IPS-20b (cell line): ENCODE data around the gene OR5K4.

ENCODE experiments used
- H3K27ac ChIP-seq: one replicate; pipeline ENCODE4 v1.5.1; 2013; ENCODE audit warnings: low read length
- H3K27me3 ChIP-seq: 2 replicates; pipeline ENCODE4 v1.6.1; 2013; ENCODE audit warnings: mild to moderate bottlenecking, low read length, inconsistent platforms; ENCODE audit not compliant: insufficient read depth
- H3K36me3 ChIP-seq: 2 replicates; pipeline ENCODE4 v1.6.1; 2013; ENCODE audit warnings: low read depth, mild to moderate bottlenecking, inconsistent platforms, low read length, moderate library complexity; ENCODE audit not compliant: insufficient read depth
- H3K4me1 ChIP-seq: 2 replicates; pipeline ENCODE4 v1.6.1; 2013; ENCODE audit warnings: mild to moderate bottlenecking, control low read depth, inconsistent platforms, low read length, moderate library complexity; ENCODE audit not compliant: insufficient read depth
- H3K4me3 ChIP-seq: 2 replicates; pipeline ENCODE4 v1.5.1; 2013; ENCODE audit warnings: mild to moderate bottlenecking, low read length, inconsistent platforms
- H3K9ac ChIP-seq: 2 replicates; pipeline ENCODE4 v1.6.1; 2013; ENCODE audit warnings: low read depth, mild to moderate bottlenecking, inconsistent platforms, low read length, moderate library complexity
- H3K9me3 ChIP-seq: 2 replicates; pipeline ENCODE4 v1.6.1; 2013; ENCODE audit warnings: mild to moderate bottlenecking, low read depth, low read length, inconsistent platforms; ENCODE audit not compliant: insufficient read depth

OR5K4 gene, protein sequence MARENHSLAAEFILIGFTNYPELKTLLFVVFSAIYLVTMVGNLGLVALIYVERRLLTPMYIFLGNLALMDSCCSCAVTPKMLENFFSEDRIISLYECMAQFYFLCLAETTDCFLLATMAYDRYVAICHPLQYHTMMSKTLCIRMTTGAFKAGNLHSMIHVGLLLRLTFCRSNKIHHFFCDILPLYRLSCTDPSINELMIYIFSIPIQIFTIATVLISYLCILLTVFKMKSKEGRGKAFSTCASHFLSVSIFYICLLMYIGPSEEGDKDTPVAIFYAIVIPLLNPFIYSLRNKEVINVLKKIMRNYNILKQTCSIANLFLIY

DNA sequence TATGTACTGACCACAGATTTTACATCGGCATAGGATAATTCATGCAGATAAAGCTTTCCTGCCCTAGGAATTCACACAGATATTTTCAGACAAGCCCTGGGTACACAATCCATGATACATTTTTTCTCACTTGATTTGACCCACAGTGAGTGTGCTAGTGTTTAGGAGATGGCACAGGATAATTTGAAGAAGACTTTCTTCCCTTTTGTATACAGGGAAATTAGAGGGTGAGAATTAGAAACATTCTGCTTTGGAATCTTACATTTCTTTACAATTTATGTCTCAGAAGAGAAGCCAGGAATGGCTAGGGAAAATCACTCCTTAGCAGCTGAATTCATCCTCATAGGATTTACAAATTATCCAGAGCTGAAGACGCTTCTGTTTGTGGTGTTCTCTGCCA lies at the start of gene OR5K4:
TSS of gene OR5K4 (plus strand) at position 301 of the 400 bp plus-strand sequence. CDS start at position 301, 0 bp downstream.
- Histone ChIP-seq H3K27me3 (no peaks in the 10 kb centered on the region), H3K4me1 (no peaks in the 10 kb centered on the region; the same call in 1 of the 2 replicates), H3K9me3 (peaks cover 4% of the 10 kb centered on the region; the same call in 1 of the 2 replicates), H3K9ac (no peak within 1 kb of the TSS), H3K36me3 (no peaks in the 10 kb centered on the region), H3K27ac (no peak within 1 kb of the TSS), H3K4me3 (no peak within 1 kb of the TSS)

DNA sequence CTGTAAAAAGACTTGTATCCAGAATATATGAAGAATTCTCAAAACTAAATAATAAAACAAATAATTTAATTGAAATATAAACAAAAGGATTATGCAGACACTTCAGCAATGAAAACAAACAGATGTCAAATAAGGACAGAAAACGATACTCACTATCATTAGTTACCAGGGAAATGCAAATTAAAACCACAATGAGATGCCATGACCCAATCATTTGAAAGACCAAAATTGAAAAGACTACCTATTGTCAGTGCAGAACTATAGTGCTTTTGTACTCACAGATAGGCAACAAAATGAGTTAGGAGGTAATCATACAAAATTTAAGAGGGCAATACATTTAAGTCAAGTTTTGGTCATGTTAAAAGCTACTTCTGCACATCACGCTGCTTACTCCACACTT lies 31.6 kb upstream of the OR5K4 start:
- Histone ChIP-seq H3K27ac (no peak overlapping the region), H3K9ac (no peak overlapping the region), H3K4me3 (no peak overlapping the region), H3K9me3 (no peaks in the 10 kb centered on the region), H3K36me3 (no peaks in the 10 kb centered on the region), H3K4me1 (peaks cover 22% of the 10 kb centered on the region), H3K27me3 (no peaks in the 10 kb centered on the region)

DNA sequence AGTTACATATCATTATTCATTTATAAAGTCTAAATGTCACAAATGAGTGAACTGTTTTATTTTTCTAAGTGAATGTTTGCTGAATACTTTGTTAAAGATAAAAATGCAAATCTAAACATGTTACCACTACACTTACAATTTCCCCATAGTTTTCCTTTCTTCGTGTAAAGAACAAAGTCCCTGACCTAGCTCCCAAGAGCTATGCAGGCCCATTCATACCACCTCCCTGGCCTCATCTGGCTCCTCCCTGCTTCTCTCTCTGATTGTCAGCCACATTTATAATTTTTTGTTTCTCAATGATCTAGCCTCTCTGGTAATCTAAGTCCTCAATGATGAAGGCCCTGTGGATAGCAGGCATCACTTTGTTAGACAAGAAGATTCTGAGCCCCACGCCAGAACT lies 31.0 kb upstream of the OR5K4 start:
- Histone ChIP-seq H3K4me3 (no peak overlapping the region; the same call in 1 of the 2 replicates), H3K36me3 (no peaks in the 10 kb centered on the region)

DNA sequence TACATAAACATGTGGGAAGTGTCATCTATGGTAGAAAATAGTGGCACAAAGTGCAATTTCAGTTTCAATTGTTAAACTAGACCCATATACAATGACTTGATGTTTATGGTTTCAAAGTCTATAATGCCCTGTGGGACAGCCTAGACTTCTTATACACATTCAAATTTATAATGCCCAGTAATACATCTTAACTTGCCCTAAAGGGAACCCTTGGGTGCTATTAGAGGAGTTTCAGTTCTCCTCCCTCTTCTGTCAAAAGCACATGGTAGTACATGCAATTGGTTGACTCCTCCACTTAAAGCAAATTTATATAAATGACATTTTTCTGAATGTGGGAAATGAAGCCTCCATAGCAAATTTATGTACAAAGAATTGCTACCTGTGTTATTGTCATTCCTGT lies 30.2 kb upstream of the OR5K4 start:
- Histone ChIP-seq H3K4me1 (peaks cover 27% of the 10 kb centered on the region), H3K27ac (no peak overlapping the region), H3K36me3 (no peaks in the 10 kb centered on the region), H3K4me3 (peak overlapping the region; percentile 17; the same call in 1 of the 2 replicates), H3K27me3 (no peaks in the 10 kb centered on the region), H3K9me3 (no peaks in the 10 kb centered on the region), H3K9ac (no peak overlapping the region)

More for the DNA sequence above, 31.0 kb upstream of the OR5K4 start:
- Histone ChIP-seq H3K27ac (no peak overlapping the region), H3K9me3 (no peaks in the 10 kb centered on the region), H3K4me1 (peaks cover 27% of the 10 kb centered on the region), H3K9ac (no peak overlapping the region), H3K27me3 (no peaks in the 10 kb centered on the region)

DNA sequence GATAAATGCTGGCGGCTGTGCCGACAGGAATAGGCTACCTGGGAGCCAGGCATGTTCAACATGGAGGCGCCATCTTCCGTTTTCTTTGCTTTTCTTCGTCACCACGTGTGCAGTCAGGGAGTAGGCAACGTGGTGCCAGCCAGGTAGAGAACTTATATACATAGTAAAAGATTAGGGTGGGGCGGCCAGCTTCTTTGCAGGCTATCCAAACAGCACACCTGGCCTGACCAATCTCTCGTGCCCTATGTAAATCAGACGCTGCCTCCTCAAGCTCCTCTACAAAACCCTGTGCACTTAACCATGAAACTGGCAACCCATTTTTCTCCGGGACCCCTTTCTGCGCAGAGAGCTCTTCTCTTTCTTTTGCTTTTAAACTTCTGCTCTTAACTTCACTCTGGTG lies 28.6 kb upstream of the OR5K4 start:
- H3K9ac ChIP-seq = peak overlapping the region; percentile 34; the same call in 1 of the 2 replicates
- H3K27me3 ChIP-seq = no peaks in the 10 kb centered on the region
- peaks cover 27% of the 10 kb centered on the region for H3K4me1 ChIP-seq
- H3K27ac ChIP-seq = no peak overlapping the region
- H3K4me3 ChIP-seq = peak overlapping the region; percentile 42; the same call in 1 of the 2 replicates
- no peaks in the 10 kb centered on the region for H3K9me3 ChIP-seq
- no peaks in the 10 kb centered on the region for H3K36me3 ChIP-seq

DNA sequence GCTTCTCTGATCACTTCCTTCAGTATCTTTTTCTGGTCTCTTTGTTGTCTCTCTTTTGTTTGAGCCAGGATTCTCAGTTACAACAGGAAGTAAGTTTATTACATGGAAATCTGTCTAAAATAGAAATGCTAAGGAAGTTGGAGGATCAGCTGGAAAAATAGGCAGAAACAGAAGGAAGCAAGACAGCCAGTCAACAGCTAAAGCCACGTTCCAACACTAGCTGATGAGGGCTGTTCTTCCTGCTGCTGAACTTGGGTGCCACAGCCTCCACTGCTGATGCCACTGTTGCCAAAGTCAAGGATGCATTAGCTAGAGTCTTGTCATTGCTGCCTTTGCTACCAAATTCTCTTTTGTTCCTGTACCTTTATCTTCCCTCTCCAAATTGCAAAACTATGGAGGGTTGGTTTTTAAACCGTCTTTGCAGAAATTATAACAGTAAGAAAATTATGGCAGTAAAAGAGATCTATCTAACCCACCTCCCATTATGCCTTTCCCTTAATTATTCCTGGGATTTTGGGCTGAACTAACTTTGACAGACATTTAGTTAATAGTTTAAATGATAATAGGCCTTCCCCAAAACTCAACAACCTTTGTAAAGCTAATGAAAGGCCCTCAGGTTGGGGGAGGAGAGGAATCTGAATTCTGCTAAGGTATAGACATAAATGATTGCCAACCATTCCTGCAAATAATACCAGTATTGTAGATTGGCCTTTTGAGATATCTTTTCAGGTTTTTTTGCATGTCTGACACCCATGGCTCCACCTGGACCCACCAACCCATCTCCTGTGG lies 27.4 kb upstream of the OR5K4 start:
- Histone ChIP-seq H3K4me3 (peak overlapping the region; percentile 43; the same call in 1 of the 2 replicates), H3K9ac (peak overlapping the region; percentile 35; the same call in 1 of the 2 replicates), H3K4me1 (peaks cover 27% of the 10 kb centered on the region), H3K36me3 (no peaks in the 10 kb centered on the region), H3K9me3 (no peaks in the 10 kb centered on the region), H3K27me3 (no peaks in the 10 kb centered on the region), H3K27ac (peak overlapping the region; percentile 69)

DNA sequence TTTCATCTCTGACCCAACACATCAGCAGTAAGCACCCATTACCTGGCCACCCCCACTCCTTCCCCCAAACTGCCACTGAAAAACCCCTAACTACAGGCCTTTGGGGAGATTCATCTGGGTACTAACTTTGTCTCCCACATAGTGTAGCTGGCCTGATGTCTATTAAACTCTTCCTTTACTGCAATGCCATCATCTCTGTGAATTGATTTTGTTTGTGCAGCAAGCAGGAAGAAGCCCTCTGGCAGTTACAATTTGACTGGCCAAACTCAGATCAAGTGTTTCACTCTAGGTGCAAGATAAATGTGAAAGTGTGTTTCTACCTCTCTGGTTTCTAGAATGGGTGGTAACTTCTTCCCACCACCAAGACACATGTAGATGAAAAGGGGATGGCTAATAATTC lies 26.7 kb upstream of the OR5K4 start:
- Histone ChIP-seq H3K4me3 (peak overlapping the region; percentile 23; the same call in 1 of the 2 replicates), H3K36me3 (no peaks in the 10 kb centered on the region), H3K9ac (peak overlapping the region; percentile 35; the same call in 1 of the 2 replicates), H3K27ac (peak overlapping the region; percentile 69), H3K9me3 (no peaks in the 10 kb centered on the region), H3K27me3 (no peaks in the 10 kb centered on the region), H3K4me1 (peaks cover 27% of the 10 kb centered on the region)

DNA sequence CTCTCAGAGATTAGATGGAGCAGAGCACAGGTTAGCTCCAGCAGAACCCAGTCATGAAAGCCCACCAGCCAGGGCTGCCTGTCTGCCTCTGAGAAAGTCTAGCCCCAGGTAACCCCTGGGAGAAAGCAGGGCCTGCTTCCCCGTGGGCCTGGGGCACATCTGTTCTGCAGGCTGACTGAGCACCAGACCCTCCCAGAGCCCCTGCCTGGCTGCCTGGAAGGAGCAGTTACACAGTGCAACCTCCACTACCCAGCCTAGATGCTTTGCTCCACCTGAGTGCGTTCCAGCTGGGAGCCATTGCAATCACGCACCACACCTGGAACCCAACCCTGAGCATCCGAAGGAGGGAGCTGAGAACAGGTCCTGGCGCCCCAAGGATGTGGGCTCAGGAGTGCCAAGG lies 24.7 kb upstream of the OR5K4 start:
- Histone ChIP-seq H3K4me1 (peaks cover 27% of the 10 kb centered on the region), H3K27me3 (no peaks in the 10 kb centered on the region), H3K9me3 (no peaks in the 10 kb centered on the region), H3K9ac (peak overlapping the region; percentile 17; the same call in 1 of the 2 replicates), H3K4me3 (no peak overlapping the region), H3K36me3 (no peaks in the 10 kb centered on the region), H3K27ac (no peak overlapping the region)

DNA sequence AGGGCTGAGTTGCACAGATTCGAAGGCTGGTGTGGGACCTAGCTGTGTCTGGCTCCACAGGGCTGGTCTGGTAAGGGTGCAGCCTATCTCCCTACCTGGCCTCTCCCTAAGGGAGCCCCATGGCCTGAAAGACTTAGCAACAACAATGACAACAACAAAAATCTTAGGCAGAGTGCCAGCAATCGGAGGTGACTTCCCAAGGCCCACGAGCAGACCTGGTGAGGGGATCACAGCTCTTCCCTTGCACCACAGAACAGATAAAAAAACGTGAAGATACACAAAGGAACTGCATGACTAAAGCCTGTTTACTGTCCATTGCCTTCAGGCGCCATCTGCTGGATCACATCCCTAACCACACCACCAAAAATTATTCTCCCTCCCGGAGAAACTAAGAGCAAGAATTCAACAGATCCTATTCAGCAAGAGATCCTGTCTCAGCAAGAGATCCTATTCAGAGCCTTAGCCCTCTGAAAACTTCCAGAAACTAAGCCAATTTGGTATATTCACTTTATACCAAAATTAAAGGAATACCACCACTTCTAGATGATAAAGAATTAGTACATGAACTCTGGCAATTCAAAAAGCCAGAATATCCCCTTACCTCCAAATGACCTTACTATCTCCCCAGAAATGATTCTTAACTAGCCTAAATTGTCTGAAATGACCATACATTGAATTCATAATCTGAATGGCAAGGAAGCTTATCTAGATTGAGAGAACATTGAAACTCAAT lies 24.1 kb upstream of the OR5K4 start:
- Histone ChIP-seq H3K36me3 (no peaks in the 10 kb centered on the region), H3K27me3 (no peaks in the 10 kb centered on the region), H3K4me3 (no peak overlapping the region), H3K9ac (peak overlapping the region; percentile 17; the same call in 1 of the 2 replicates), H3K4me1 (peaks cover 26% of the 10 kb centered on the region), H3K9me3 (no peaks in the 10 kb centered on the region), H3K27ac (no peak overlapping the region)

DNA sequence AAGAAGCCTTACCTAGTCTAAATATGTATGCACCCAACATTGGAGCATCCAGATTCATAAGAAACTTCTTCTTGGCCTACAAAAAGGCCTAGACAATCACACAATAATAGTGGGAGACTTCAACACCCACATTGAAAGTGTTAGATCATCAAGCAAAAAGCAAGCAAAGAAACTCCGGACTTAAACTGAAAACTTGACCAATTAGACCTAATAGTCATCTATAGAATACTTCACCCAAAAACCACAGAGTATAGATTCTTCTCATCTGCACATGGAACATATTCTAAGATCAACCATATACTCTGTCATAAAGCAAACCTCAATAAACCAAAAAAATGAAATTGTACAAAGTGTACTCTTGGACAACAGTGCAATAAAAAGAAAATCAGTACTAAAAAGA lies 22.3 kb upstream of the OR5K4 start:
- H3K9me3 ChIP-seq = no peaks in the 10 kb centered on the region
- no peaks in the 10 kb centered on the region for H3K36me3 ChIP-seq
- H3K27me3 ChIP-seq = no peaks in the 10 kb centered on the region
- no peak overlapping the region for H3K4me3 ChIP-seq
- H3K4me1 ChIP-seq = peaks cover 11% of the 10 kb centered on the region
- H3K9ac ChIP-seq = no peak overlapping the region
- H3K27ac ChIP-seq = no peak overlapping the region

DNA sequence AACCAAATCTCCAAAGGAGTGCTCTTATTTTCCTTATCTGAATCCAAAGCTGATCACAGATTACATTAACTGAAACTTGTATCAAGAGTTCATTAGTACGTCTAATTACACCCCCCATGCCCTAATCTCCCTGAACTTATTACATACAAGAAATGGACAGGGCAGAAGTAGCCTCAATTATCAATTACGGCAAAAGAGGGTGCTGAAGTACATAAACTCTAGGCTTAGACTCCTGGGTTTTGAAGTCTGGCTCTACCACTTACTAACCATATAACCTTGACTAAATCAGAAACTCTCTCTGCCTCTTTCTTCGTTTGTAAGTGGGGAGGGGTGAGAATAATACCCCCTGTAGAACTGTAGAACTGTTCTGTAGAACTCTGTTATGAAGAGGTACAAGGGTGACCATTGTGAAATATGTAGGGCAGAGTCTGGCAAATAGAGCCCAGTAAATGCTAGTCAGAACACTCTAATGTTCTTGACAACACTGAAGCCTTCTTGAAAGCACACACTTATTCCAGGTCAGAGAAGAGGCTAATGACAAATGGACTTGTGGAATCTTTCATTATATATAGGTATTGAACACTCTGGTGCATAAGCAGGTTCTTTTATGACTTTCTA lies 19.6 kb upstream of the OR5K4 start:
- Histone ChIP-seq H3K27ac (no peak overlapping the region), H3K4me3 (no peak overlapping the region), H3K4me1 (no peaks in the 10 kb centered on the region; the same call in 1 of the 2 replicates), H3K9ac (no peak overlapping the region), H3K27me3 (no peaks in the 10 kb centered on the region), H3K36me3 (no peaks in the 10 kb centered on the region), H3K9me3 (no peaks in the 10 kb centered on the region)
